ENCODE results near the gene RB1. TPM values are rescaled to one million over a fixed set of nuclear protein-coding genes. Genes with fewer than 3 reads are reported as not detected.

RB1 gene
- total RNA-seq, 2 donors from 2014 or later, result 42.1 to 43.7 TPM

GRCh38 chr13:48437371-48437770, 133.8 kb downstream of the RB1 start:
- WGBS, result 20% methylated on average over 3 of the region's 3 CpGs
- Histone ChIP-seq H3K27ac (no peak overlapping the region), H3K36me3 (no peaks in the 10 kb centered on the region), H3K4me1 (replicated peaks) (peaks cover 3% of the 10 kb centered on the region), H3K9me3 (no peaks in the 10 kb centered on the region), H3K27me3 (replicated peaks; ENCODE audit: insufficient read depth) (no peaks in the 10 kb centered on the region), H3K4me3 (no peak overlapping the region)
- TF ChIP-seq POLR2A (IDR thresholded peaks at IDR 0.05), result no peak
- TF ChIP-seq POLR2AphosphoS5 (IDR thresholded peaks at IDR 0.05), result no peak
- TF ChIP-seq CTCF (IDR thresholded peaks at IDR 0.05), result no peak
- intact Hi-C loops (cut with DNase I), result no loop called here
- DNase-seq (ENCODE audit: low spot score), result no peak

- Histone ChIP-seq H3K4me1 (replicated peaks) (no peaks in the 10 kb centered on the region), H3K36me3 (no peaks in the 10 kb centered on the region), H3K9me3 (no peaks in the 10 kb centered on the region), H3K4me3 (no peak overlapping the region), H3K27me3 (replicated peaks; ENCODE audit: insufficient read depth) (no peaks in the 10 kb centered on the region), H3K27ac (no peak overlapping the region)
- intact Hi-C loops (cut with DNase I), result no loop called here
- WGBS, result 62% methylated on average over 1 of the region's 1 CpG
- no peak for DNase-seq (ENCODE audit: low spot score)
- no peak for TF ChIP-seq CTCF (IDR thresholded peaks at IDR 0.05)
- TF ChIP-seq POLR2A (IDR thresholded peaks at IDR 0.05), result no peak
- no peak for TF ChIP-seq POLR2AphosphoS5 (IDR thresholded peaks at IDR 0.05)
Observed at GRCh38 chr13:48443442-48444208, 140.1 kb downstream of the RB1 start.

- TF ChIP-seq CTCF (IDR thresholded peaks at IDR 0.05) (no peak), POLR2AphosphoS5 (IDR thresholded peaks at IDR 0.05) (peak; percentile 22)
Observed at GRCh38 chr13:48446464-48446863, 142.9 kb downstream of the RB1 start.

GRCh38 chr13:48448285-48448958, 144.9 kb downstream of the RB1 start:
- Histone ChIP-seq H3K27ac (peak overlapping the region; percentile 7 to 45), H3K4me1 (replicated peaks) (no peaks in the 10 kb centered on the region), H3K36me3 (no peaks in the 10 kb centered on the region), H3K4me3 (no peak overlapping the region), H3K27me3 (replicated peaks; ENCODE audit: insufficient read depth) (no peaks in the 10 kb centered on the region), H3K9me3 (no peaks in the 10 kb centered on the region)
- TF ChIP-seq POLR2AphosphoS5 (IDR thresholded peaks at IDR 0.05) (no peak), CTCF (IDR thresholded peaks at IDR 0.05) (no peak), POLR2A (IDR thresholded peaks at IDR 0.05) (no peak)
- intact Hi-C loops (cut with DNase I), result no loop called here
- WGBS, result 66% methylated on average over 3 of the region's 3 CpGs
- DNase-seq (ENCODE audit: low spot score), result no peak

More at GRCh38 chr13:48446464-48446863, 142.9 kb downstream of the RB1 start:
- 94% methylated on average over 1 of the region's 1 CpG for WGBS
- DNase-seq (ENCODE audit: low spot score), result no peak
- no peaks in the 10 kb centered on the region for H3K36me3 ChIP-seq
- no peak overlapping the region for H3K27ac ChIP-seq
- H3K27me3 ChIP-seq (replicated peaks; ENCODE audit: insufficient read depth), result no peaks in the 10 kb centered on the region
- no peak overlapping the region for H3K4me3 ChIP-seq
- no peaks in the 10 kb centered on the region for H3K9me3 ChIP-seq
- H3K4me1 ChIP-seq (replicated peaks), result no peaks in the 10 kb centered on the region
- intact Hi-C loops (cut with DNase I), result no loop called here
